HAP-1 (cell line): Measurements from ENCODE around the gene CACNA1C.

Experiments
- DNase-seq, 2 experiments: peaks; one replicate each; pipeline ENCODE4 v3.0.0-alpha.2; 2016 to 2020; ENCODE audit warnings: low spot score in 2 of 2
- H3K27me3 ChIP-seq: fragments of 250-450 bp; sonication (Bioruptor Pico); 2 replicates; pipeline ENCODE4 v1.5.1; 2020; ENCODE audit warnings: low read depth, mild to moderate bottlenecking, moderate library complexity
- H3K36me3 ChIP-seq: fragments of 250-450 bp; sonication (Bioruptor Pico); replicated peaks from 2 replicates; pipeline ENCODE4 v1.5.1; 2020; ENCODE audit warnings: mild to moderate bottlenecking
- H3K4me1 ChIP-seq: fragments of 250-450 bp; sonication (Bioruptor Pico); 2 replicates; pipeline ENCODE4 v1.5.1; 2020; ENCODE audit warnings: mild to moderate bottlenecking
- H3K4me3 ChIP-seq: fragments of 250-450 bp; sonication (Bioruptor Pico); 2 replicates; pipeline ENCODE4 v1.5.1; 2020; ENCODE audit warnings: mild to moderate bottlenecking, moderate library complexity
- H3K9me3 ChIP-seq: fragments of 250-450 bp; sonication (Bioruptor Pico); 2 replicates; pipeline ENCODE4 v1.5.1; 2020; ENCODE audit warnings: mild to moderate bottlenecking, moderate library complexity
- in situ Hi-C: fragments of 300-500 bp; cut with MboI; formaldehyde crosslinking; loops from 3 replicates; pipeline ENCODE4 v1.14.3; 2020; ENCODE audit warnings: low sequenced_read_pairs, inconsistent platforms, mixed read lengths

Gene CACNA1C

GRCh38 chr12:2540535-2540941 lies 487.8 kb downstream of the CACNA1C start:
- Histone ChIP-seq H3K4me1 (no peaks in the 10 kb centered on the region), H3K9me3 (no peaks in the 10 kb centered on the region), H3K4me3 (no peak overlapping the region), H3K27me3 (no peaks in the 10 kb centered on the region), H3K36me3 (no peaks in the 10 kb centered on the region)
- DNase-seq = no peak
- in situ Hi-C loops = no loop called here

GRCh38 chr12:2541631-2542204 lies 488.9 kb downstream of the CACNA1C start:
- Histone ChIP-seq H3K36me3 (no peaks in the 10 kb centered on the region), H3K9me3 (no peaks in the 10 kb centered on the region), H3K4me3 (no peak overlapping the region), H3K4me1 (no peaks in the 10 kb centered on the region), H3K27me3 (no peaks in the 10 kb centered on the region)
- in situ Hi-C loops = no loop called here
- no peak for DNase-seq

DNA sequence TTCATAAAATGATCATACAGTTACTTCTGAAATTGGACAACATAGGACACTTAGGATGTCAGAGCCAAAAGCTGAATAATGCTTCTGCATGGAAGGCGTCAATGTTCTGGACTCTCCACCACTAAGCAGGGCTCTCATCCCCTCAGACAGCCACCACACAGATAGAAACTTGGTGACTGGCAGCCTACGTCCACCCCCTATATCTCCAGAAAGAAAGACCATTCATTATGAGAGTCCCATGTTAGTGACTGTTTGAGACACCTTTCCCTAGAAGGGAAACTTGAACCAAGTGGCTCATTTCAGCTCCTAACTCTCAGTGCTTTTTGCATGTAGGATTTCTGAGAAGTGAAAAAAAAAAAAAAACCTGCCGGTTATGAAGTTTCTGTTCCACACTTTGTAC lies 491.0 kb downstream of the CACNA1C start:
- Histone ChIP-seq H3K9me3 (no peaks in the 10 kb centered on the region), H3K4me3 (no peak overlapping the region), H3K4me1 (no peaks in the 10 kb centered on the region), H3K27me3 (no peaks in the 10 kb centered on the region), H3K36me3 (no peaks in the 10 kb centered on the region)
- no peak for DNase-seq
- in situ Hi-C loops = no loop called here

DNA sequence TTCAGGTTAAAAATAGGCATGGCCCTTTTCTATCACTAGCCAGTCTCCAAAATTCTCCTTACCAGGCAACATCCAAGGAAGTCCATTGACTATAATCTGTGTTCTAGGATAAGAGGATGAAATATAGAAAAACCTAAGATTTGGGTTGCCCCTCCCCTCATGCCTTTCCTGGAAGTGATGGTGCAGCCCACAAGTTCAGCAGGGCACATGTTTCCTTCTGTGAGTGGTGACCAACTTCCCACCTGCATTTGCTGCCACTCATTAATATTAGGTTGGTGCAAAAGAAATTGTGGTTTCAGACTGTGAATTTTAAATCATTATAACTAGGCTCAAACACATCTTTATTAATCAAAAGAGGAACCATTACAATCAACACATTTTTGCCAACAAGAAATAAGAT lies 491.4 kb downstream of the CACNA1C start:
- in situ Hi-C loops = no loop called here
- H3K4me1 ChIP-seq = no peaks in the 10 kb centered on the region
- DNase-seq = no peak
- H3K9me3 ChIP-seq = no peaks in the 10 kb centered on the region
- no peaks in the 10 kb centered on the region for H3K27me3 ChIP-seq
- H3K36me3 ChIP-seq = no peaks in the 10 kb centered on the region
- H3K4me3 ChIP-seq = no peak overlapping the region

DNA sequence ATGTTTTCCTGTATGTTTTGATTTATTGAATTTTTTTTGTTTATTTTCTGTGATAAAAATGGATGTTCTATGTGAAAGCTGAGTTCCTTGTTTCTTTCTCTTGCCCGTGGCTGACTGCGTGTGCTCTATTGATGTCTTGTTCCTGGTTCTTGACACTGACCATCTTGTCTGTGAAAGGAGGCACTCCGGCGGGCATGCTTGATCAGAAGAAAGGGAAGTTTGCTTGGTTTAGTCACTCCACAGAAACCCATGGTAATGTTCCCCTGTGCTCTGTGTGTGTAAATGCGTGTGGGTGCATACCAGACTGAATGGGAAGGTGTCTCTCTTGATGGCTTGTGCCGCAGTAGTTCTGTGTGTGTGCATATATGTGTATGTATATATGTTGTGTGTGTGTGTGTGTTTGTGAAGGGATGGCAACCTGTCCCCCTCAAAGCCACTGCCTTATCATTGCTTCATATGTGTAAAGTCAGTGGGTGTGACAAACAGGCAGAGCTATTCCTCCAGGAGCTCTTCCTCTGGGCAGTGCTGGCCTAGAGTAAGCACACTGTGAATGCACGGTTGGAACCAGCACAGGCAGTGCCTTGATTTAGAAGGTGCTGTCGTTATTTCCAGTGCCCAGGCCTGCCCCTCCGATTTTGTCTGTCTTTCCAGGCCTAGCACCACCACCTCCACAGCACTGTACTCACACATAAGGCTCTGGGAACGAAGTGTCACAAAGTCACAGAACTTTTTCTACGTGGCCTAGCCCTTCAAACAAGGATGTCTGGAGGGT lies 494.7 kb downstream of the CACNA1C start:
- no peaks in the 10 kb centered on the region for H3K36me3 ChIP-seq
- no peaks in the 10 kb centered on the region for H3K4me1 ChIP-seq
- no peak overlapping the region for H3K4me3 ChIP-seq
- DNase-seq = no peak
- H3K9me3 ChIP-seq = no peaks in the 10 kb centered on the region
- in situ Hi-C loops = no loop called here
- no peaks in the 10 kb centered on the region for H3K27me3 ChIP-seq

DNA sequence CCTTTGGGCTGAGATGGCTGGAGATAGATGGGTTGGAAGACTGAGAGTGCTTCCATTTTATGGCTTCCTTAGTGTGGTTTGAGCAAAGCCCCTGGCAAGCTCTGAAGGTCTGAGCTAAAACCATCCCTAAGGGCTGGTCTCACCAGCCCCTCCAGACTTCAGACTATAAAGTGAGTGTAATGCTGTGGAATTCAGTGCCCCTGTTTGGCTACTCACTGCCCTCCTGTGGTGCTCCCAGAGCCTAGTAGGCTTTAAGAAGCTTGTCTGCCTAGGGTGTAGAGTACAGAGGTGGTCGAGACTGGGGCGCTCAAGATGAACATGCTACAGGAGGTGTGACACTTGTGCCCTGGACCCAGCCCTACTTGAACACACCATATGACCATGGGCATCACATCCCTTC lies 495.3 kb downstream of the CACNA1C start:
- DNase-seq = no peak
- in situ Hi-C loops = no loop called here
- no peaks in the 10 kb centered on the region for H3K4me1 ChIP-seq

DNA sequence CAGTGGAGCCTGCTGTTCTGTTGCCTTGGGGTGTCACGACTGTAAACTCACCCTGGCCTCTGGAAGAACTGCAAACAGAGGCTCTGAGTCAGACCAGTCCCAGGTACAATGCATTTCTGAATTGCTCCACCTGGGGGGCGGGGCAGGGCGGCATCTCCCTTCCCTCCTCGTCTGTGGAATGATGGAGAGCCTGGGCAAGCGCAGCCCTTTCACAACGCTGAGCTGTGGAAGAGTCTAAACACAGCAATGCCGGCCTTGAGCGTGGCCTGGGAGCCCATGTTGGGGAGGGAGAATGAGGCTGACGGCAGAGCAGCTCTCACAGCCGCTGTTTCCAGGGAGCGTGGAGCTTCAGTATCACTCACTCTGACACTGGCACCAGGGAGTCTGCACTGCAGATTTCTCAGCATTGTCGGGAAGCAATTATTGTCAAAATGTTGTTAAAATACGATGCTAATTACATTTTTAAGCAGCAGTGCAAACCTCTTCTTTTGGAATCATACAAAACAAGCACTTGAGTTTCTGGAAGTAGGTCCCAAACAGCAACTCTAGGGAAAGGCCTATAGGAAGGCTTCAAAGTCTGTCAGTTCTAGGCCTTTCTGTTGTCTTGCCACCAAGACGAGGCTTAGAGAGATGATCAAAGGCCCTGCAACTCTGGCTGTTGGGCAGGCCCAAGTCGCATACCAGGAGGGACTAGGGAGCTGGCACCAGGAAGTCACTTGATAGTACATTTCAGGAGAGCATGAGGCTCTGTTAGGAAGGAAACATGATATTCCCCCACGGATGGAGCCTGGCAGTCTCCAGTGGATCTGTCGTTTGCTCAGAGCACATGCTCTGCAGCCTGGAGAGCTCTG lies 498.0 kb downstream of the CACNA1C start:
- DNase-seq = no peak
- no peaks in the 10 kb centered on the region for H3K4me1 ChIP-seq
- in situ Hi-C loops = no loop called here
- no peak overlapping the region for H3K4me3 ChIP-seq
- no peaks in the 10 kb centered on the region for H3K36me3 ChIP-seq
- H3K9me3 ChIP-seq = no peaks in the 10 kb centered on the region
- no peaks in the 10 kb centered on the region for H3K27me3 ChIP-seq

More for the DNA sequence above, 495.3 kb downstream of the CACNA1C start:
- H3K4me3 ChIP-seq = no peak overlapping the region
- H3K36me3 ChIP-seq = no peaks in the 10 kb centered on the region
- no peaks in the 10 kb centered on the region for H3K27me3 ChIP-seq
- H3K9me3 ChIP-seq = no peaks in the 10 kb centered on the region

GRCh38 chr12:2551412-2551900 lies 498.7 kb downstream of the CACNA1C start:
- no peaks in the 10 kb centered on the region for H3K4me1 ChIP-seq
- no peaks in the 10 kb centered on the region for H3K27me3 ChIP-seq
- no peak for DNase-seq
- in situ Hi-C loops = no loop called here
- no peak overlapping the region for H3K4me3 ChIP-seq
- no peaks in the 10 kb centered on the region for H3K36me3 ChIP-seq
- H3K9me3 ChIP-seq = no peaks in the 10 kb centered on the region

- Histone ChIP-seq H3K27me3 (no peaks in the 10 kb centered on the region), H3K4me3 (no peak overlapping the region), H3K4me1 (no peaks in the 10 kb centered on the region), H3K9me3 (no peaks in the 10 kb centered on the region), H3K36me3 (no peaks in the 10 kb centered on the region)
- DNase-seq = no peak
- in situ Hi-C loops = no loop called here
Measured at GRCh38 chr12:2552000-2552756, 499.4 kb downstream of the CACNA1C start.

DNA sequence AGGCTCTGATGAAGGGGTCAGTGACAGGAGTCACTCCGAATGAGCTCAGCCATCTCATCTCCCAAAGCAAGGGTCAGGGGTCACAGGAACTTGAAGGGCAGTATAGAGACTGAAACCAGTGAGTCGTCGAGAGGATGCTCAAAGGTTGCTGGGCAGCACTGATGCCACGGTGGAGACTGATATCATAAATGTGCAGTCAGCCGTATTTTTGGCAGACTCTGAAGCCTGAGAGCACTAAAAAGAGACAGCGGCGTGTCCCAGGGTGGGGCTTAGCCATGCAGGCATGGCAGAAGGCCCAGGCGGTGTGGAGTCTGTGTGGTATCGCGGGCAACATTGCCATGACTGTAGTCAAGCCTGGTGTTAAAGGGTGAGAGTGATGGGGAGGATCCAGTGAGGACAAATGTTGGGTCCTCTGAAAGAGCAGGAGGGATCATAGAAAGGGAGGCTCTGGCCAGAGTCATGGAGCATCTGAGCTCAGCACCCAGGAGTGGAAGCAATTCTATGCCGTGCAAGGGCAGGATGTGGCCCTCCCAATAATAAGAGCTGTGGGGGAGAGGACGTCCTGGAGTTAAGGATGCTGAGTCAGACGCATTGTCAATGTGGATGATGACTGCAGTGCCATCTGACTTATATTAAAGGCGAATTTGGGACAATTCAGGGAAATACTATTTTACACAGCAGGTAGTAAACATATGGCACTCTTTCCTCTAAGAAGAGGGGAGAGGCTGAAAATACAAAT lies 500.8 kb downstream of the CACNA1C start:
- no peaks in the 10 kb centered on the region for H3K36me3 ChIP-seq
- H3K27me3 ChIP-seq = no peaks in the 10 kb centered on the region; the same call in 1 of the 2 replicates
- in situ Hi-C loops = no loop called here
- no peaks in the 10 kb centered on the region for H3K4me1 ChIP-seq
- no peaks in the 10 kb centered on the region for H3K9me3 ChIP-seq
- no peak for DNase-seq
- no peak overlapping the region for H3K4me3 ChIP-seq

- peaks cover 3% of the 10 kb centered on the region; the same call in 1 of the 2 replicates for H3K27me3 ChIP-seq
- no peak overlapping the region for H3K4me3 ChIP-seq
- no peak for DNase-seq
- in situ Hi-C loops = no loop called here
- no peaks in the 10 kb centered on the region for H3K4me1 ChIP-seq
- no peaks in the 10 kb centered on the region for H3K9me3 ChIP-seq
- no peaks in the 10 kb centered on the region for H3K36me3 ChIP-seq
Measured at GRCh38 chr12:2555487-2556082, 502.8 kb downstream of the CACNA1C start.

DNA sequence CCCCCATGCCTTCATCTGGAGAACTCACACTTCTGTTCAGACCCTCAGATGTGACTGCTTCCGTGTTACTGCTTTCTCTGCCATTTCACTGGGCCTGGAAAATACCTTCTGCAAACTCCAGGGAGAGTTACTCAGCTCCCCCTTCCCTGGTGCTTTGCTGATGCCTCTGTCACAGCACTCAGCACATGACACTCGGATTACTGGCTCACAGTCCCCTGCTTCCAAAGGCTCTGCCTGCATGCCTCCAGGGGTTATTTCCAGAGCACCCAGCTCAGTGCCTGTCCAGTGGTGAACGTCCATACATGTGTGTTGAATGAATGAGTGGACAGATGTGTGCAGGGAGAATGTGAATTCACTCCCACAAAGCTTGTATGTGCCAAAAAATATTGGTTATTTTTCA lies 504.8 kb downstream of the CACNA1C start:
- Histone ChIP-seq H3K4me3 (no peak overlapping the region), H3K9me3 (no peaks in the 10 kb centered on the region), H3K27me3 (peaks cover 3% of the 10 kb centered on the region; the same call in 1 of the 2 replicates), H3K4me1 (no peaks in the 10 kb centered on the region), H3K36me3 (no peaks in the 10 kb centered on the region)
- in situ Hi-C loops = no loop called here
- DNase-seq = no peak
